Hypothalamus (tissue), 51 donors: ENCODE results near the gene OR11H6.
"Not testable (repeated sequence)": the region's sequence is repeated elsewhere in the genome, so short reads cannot be mapped to it uniquely, and the experiment has no call there.

Experiments
- DNase-seq, 51 donors: peaks; one replicate each; lab custom pipeline; 2025; lab: John Stamatoyannopoulos, UW

OR11H6 gene

GRCh38 chr14:20247646-20248246, 24.2 kb downstream of the OR11H6 start:
- no peak for DNase-seq

DNA sequence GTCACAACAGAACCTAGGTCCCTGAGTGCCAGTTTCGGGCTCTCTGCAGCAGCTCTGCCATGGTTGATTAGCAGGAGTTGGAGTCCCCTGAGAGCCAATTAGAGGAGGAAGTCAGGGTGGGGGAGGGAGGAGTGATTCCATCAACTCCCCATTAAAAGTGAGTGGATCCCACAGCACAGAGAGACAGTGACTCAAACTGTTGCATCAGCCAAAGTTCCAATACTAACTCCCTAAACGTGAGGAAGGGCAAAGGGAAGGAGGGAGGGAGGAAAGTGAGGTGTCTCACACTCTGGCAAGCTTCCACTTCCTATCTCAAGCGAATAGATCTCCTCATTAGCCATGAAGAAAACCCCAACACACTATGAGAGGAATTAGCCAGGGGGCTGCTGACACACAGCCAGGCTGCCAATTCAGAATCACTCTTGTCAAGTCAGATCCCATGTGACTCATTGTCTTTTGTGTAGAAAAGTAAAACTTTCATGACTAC, 39.2 kb downstream of the OR11H6 start:
- DNase-seq, result no peak

GRCh38 chr14:20264361-20264760, 40.9 kb downstream of the OR11H6 start:
- DNase-seq, result not testable (repeated sequence)

- no peak for DNase-seq
Measured at GRCh38 chr14:20274062-20274461, 50.6 kb downstream of the OR11H6 start.
